Hematopoietic multipotent progenitor cell treated with erythropoietin and hydrocortisone succinate and interleukin-3 and kit ligand, for 15 days (in vitro differentiated cells): ENCODE data around the gene FAM228A.
"Not testable (repeated sequence)": the region's sequence is repeated elsewhere in the genome, so short reads cannot be mapped to it uniquely, and the experiment has no call there.

Experiments
- DNase-seq: peaks from one replicate; pipeline ENCODE4 v3.0.0-alpha.2; 2015; ENCODE audit warnings: low spot score

The FAM228A gene

DNA sequence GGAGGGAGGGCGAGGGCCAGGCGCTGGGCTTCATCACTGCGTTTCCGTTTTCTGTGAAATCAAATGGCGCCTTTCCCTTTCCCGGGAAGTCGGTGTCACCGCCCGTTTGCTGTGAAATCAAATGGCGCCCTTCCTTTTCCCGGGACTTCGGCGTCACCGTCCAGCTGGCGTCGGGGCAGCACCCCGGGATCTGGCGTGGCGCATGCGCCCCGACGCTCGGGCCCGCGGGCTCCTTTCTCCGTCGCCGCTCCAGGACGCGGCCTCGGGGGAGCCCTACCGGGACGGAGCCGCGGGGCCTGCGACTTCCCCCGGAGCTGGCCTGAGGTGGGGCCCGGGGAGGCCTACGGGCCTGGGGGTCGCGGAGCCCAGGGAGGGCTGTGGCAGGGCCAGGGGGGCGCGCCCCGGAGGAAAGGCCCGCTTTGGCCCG lies at the start of gene FAM228A:
Gene FAM228A (plus strand): TSS at position 203 of the 427 bp plus-strand sequence. CDS start 428 bp downstream, outside the sequence.
- no peak for DNase-seq

DNA sequence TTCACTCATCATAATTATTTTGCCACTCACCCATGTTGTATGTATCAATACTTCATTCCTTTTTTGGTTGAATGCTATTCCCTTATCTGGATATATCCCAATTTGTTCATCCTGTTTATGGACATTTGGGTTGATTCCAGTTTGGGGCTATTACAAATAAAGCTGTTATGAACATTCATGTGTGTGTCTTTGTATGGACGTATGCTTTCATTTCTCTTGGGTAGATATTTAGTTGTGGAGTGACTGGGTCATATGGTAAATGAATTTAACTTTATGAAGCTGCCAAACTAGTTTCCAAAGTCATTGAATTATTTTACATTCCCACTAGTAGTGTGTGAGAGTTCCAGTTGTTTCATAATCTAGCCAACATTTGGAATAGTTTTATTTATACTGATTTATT lies 48.9 kb upstream of the FAM228A start:
- no peak for DNase-seq

DNA sequence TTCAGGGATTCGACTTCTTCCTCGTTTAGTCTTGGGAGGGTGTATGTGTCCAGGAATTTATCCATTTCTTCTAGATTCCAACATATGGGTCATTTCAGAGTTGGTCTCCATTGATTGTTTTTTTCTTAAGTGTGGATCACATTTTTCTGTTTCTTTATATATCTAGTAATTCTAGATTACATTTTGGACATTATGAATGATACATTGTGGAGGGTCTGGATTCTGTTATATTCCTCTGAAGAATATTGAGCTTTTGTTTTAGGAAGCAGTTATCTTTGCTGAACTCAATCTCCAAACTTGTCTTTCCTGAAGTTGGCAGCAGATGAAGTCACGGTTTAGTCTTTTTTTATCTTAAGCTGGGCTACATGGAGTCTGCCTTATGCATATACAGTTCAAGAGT lies 42.3 kb upstream of the FAM228A start:
- DNase-seq: no peak

DNA sequence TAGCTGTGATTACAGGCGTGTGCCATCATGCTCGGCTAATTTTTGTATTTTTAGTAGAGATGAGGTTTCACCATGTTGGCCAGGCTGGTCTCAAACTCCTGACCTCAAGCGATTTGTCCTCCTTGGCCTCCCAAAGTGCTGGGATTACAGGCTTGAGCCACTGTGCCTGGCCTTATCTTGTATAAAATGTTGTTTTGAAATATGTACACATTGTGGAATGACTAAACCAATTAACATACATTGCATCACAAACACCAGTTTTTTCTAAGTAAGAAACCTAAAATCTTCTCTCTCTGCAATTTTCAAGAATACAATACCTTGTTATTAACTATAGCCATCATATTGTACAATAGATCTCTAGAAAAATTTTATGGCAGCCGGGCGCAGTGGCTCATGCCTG lies 34.5 kb upstream of the FAM228A start:
- not testable (repeated sequence) for DNase-seq

DNA sequence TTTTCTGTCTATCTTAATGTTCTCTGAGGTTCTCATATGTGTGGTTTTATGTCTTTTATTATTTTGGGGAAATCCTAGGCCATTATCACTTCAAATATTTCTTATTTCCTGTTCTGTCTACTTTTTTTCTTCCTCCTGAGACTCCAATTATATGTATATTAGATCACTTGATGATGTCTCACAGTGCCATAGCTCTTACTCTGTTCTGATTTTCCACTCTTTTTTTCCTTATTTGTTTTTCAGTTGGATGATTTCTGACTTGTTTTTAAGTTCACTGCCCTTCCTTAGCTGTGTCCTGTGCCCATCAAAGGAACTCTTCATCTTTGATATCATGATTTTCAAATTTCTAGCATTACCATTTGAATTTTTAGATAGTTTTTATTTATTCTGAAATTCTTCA lies 27.5 kb upstream of the FAM228A start:
- no peak for DNase-seq

DNA sequence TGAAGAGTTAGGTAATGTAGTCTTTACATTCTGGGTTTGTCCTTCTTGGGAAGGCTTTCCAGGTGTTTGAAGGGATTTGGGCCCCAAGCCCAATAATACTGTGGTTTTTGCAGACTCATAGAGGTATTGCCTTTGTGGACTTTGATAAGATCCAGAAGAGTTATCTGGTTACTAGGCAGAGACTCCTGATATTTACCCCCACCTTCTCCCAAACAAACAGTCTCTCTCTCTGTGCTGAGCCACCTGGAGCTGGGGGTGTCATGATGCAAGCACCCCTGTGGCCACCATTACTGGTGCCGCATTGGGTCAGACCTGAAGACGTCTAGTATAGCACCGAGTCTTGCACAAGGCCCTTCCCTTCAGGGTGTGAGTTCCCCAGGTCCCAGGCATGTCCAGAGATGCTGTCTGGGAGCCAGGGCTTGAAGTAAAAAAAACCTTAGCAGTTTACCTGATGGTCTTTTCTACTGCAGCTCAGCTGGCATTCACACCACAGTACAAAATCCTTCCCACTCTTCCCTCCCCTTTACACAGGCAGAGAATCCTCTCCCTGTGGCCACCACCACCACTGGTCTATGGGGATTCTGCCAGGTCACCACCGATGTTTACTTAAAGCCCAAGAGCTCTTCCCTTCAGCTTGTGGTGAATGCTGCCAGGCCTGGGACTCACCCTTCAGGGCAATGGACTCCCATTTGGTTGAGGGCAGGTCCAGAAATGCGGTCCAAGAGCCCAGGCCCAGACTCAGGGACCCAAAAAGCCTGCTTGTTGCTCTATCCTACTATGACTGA lies 22.2 kb upstream of the FAM228A start:
- no peak for DNase-seq

DNA sequence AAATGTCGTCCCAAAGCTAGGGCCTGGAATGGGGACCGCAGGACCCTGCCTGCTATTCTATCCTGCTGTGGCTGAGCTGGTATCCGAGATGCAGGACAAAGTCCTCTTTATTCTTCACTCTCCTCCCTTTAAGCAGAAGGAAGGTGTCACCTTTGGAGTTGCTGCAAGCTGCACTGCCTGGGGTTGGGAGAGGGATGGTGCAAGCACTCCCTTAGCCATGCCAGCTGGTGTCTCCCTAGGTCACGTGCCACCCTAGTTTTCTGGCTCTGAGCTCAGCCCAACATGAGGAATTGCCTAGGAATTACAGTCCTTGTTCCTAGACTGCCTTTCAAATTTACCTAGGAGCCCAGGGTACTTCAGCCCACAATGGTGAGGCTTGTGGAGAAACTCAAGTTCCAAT lies 21.4 kb upstream of the FAM228A start:
- DNase-seq: no peak

DNA sequence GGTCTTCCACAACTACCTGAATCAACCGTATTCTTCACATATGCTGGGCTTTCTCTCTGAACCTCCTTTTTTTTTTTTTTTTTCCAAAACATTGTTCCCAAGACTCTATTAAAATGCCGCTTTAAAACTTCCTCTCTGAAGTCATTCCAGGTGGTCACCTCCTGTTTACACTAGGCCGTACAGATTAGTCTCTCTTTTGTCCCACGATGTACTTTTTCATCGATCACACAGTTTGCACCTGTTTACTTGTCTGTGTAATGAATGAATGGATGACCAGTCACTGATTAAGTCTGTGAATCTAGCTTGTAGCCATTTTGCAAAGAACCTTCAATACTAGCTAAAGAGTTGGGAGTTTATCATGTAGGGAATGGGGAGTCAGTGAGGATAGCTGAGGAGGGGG lies 16.7 kb upstream of the FAM228A start:
- DNase-seq: no peak

DNA sequence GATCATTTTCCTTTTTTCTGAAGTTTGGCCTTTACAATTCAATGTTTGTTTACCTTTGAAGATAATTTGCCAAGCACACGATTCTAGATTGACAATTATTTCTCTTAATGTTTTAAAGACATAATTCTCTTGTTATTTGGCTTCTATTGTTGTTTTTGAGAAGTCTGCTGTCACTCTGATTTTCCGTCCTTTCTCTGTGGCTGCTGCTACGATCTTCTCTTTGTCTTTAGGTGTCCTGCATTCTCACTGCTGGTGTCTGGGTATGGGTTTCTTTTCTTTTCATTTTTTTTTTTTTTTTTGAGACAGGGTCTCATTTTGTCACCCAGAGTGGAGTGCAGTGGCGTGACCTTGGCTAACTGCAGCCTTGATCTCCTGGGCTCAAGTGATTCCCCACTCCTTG lies 15.1 kb upstream of the FAM228A start:
- no peak for DNase-seq

DNA sequence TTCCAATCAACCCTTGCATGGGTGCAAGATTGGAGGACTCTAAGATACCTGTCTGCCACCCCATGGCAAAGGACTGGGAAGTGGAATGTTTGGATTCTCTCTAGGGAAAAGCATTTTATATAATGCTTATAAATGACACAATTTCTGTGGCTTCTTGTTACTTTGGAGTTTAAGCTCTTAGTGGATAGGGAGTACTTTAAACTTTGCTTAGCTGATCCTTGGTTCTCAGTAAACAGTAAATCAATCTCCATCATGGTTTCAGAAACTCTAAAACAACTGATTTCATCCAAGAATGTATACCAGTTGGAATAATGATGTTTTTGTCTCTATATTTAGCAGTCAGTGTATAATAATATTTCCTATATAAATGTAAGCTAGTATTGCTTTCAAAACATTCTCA lies 14.1 kb upstream of the FAM228A start:
- DNase-seq: no peak

DNA sequence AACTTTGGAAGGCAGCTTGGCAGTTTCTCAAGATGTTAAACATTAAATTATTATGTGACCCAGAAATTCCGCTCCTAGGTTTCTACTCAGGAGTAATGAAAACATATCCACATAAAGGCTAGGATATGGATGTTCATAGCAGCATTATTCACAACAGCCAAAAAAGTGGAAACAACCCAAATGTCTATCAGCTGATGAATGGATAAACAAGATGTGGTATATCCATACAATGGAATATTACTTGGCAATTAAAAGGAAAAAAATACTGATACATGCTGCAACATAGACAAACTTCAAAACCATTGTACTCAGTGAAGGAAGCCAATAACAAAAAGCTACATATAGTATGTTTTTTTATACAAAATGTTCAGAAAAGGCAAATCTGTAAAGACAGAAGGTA lies 12.4 kb upstream of the FAM228A start:
- no peak for DNase-seq

DNA sequence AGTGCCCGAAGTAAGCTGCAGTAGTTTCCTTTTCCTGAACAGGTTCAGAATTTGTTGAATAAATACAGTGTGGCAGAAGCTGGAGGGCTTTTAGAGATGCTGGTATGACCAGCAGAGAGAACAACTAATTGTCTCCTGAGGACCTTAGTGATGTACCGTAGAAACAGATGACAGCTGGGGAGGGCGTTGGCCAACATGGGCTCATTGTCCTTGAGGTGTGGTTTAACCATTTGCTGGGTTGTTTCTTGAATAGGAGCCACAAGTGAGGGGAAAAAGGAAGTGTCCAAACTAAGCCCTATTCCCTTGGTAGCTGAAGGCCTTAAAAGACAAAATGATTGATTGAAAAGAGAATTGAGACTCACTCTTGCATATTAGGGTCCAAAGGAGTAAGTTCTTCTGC lies 11.7 kb upstream of the FAM228A start:
- no peak for DNase-seq

DNA sequence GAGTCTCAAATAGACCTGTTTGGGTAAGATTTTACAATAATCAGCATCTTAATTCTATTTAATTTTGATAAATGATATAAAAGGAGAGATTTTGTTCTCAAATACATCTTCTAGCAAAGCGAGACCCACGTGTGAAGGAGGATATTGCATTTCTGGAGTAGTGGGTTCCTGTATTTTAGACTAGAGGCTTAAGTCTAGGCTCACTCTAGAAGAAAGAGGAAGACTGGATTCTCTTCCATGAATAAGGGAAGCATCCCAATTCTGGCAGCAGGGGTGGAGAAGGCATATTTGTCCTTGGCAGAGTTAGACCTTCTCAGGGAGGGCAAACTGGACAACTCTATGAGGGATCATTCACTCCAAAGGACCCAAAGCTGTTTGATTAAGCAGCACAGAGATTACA lies 11.3 kb upstream of the FAM228A start:
- DNase-seq: no peak

DNA sequence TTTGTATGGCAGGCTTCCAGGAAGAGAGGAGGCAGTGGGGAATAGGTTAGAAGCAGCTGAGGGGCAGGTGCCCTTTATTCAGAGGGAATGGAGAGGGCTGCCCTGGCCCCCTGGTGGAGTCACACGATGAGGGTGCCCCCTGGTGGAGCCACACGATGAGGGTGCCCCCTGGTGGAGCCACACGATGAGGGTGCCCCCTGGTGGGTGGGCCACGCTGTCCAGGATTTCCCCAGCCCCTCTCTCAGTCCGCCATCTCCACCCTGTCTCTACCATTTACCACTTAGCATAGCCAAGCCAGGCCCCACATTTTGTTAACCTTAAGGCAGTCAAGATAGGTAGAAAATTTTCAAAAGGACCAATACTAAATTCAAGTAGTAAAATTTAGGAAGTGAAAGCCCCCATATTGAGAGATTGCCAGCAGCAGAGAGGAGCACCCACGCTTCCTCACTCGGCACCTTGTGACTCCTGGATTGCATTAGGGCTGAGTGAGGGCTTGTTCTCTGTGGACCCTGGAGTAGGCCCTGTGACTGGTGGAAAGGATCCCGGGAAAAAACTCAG lies 10.4 kb upstream of the FAM228A start:
- DNase-seq: peak; percentile 9

DNA sequence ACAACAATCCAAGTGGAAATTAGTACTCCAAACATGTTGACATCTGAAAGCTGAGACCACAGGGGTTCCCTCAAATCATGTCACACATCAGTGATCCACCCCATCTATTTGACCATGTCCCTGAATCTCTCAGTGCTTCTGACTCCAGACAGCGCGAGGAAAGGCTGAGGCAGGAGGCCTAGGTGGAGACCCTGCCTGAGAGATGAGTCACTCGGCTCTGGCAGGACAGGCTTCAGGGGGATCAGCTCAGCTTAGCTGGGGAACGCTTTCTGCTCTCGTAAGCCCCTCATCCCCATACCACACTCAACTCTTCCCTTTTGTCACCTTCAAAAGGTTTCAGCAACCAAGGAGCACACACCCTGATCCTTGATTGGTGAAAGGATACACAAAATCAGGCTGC lies 5.8 kb upstream of the FAM228A start:
- no peak for DNase-seq

DNA sequence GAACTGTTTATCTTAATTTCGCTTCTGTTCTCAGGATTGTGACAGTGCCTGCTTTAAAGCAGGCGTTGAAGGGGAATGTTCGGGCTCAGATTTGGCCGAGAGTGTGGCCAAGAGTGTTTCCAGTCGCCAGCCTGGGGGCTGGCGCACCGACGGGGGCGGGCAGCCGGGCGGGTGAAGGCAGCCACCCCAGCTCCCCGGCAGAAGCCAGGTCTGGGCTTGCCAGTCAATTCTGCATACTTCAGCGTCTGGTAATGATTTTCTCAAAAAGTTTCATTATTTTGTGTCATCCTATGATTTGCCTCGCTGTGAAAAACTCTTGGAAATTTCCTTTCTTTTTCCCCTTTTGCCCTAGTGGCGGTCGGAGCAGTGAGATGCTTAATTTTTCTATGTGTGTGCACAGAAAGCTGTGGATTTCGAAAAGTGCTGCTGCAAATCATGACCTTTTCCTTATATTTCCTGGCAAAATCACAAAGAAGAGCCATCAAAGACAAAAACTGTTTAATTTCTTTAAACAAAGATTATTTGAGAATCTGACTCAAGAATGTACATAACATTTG lies 856 bp downstream of the FAM228A start:
- DNase-seq: no peak

DNA sequence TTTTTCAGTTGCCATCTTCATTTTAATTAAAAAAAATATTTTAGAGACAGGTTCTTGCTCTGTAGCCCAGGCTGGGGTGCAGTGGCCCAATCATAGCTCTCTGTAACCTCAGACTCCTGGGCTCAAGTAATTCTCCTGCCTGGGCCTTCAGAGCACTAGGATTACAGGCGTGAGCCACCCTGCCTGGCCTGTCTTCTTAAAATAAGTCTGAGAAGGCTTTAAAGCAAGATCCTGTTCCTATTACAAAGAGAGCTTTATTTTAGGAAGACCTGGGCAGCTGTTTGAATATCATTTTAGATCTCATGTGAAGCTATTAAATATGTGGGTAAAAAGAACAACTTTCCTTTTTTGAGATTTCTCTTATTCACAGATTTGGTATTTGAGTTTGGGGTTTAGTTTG lies 1.5 kb downstream of the FAM228A start:
- DNase-seq: no peak

DNA sequence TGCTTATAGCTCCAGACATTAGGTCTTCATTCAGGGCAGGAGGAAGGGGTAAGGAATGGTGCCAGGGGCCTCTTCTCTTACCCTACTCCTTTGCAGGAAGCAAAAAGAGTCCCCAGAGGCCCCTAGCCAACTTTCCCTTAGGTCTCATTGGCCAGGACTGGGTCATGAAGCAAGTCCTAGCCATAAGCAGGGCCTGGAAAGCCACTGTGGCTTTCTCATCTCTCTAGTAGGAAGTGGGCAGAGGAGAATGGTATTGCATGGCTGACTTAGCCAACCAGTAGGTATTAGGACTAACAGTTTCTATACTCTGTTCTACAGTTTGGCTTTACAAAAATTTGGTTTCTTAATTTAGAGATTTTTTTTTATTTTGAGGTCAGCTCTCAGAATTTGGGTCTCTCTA lies 4.8 kb downstream of the FAM228A start:
- DNase-seq: no peak

DNA sequence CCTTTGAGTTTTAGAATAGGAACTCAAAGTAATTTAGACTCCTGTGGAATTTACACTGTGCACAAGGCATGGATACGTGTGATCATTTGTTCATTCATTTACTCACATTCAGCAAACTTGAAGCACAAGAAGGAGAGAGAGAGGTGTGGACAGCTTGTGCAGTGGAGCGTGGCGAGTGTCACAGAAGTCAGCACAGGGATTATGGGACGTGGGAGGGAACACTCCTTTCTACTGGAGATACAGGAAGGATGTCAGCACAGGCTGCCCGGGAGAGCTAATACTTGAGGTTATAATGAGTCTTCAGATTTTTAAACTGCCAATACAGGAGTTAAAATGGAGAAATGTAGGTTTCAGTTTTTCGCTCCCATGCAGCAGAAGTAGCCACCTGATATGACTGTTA lies 7.0 kb downstream of the FAM228A start:
- no peak for DNase-seq

DNA sequence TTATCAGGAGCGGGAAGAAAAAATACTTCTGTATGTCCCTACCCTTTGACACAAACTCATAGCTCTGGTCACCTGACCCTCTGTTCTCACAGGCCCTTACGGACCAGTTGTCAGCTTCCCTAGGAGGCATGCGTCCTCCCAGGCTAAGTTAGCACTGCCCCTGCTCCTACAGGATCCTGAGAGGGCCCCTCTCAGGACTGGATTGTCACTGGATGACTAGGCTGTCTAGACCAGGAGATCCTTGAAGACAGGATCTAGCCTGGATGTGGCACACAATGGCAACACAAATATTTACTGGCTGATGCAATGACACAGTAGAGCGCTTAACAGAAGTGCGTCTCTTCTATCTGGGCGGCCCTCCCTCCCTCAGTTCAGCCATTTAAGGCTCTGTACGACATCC lies 7.7 kb downstream of the FAM228A start:
- no peak for DNase-seq

DNA sequence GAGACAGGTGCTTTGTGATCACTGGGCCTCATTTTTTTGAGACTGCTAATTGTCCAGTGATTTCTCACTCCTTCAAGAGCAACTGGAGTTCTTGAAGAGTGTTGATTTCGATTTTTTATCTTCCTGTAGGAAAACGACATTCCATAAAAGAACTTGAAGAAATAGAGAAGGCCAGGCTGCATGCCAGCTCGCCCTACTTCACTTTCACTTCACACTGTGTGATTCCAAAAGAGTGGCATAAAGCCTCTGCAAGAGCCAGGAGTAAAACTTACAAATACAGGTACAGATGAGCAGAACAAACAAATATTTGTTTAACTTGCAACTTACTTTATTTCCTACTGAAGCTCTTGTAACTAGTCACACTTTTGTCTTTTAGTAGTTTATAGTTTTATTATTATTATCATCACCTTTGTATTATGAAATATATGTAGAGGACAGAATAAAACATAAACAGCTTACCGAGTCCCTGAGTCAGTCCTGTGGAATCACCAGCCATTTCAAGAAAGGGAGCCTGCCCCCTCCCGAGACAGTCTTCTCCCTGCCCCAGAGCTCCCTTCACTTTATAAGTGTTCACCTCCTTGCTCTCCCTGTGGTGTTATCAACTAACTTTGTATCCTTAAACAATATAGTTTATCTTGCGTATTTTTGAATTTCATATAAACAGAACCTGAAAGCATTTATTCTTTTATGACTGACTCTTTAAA lies 8.7 kb downstream of the FAM228A start:
- DNase-seq: no peak

DNA sequence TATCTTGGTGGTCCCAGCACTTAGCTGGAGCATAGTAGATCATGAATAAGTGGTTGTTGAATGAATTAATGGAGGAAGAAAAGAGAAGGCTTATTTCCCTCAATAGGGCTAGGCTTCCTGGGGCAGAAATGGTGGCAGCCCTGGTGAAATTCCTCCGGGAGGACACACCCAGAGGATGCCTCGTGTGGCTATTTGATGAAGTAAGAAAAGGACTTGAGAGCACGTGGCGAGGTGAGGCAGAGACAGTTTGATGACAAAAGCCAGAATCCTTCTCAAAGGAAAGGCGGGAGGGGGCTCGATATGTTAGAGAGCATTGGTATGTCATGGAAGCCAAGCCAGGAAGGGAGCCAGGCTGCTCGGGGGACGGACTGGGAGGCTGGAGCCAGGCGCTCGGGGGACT lies 14.7 kb downstream of the FAM228A start:
- no peak for DNase-seq

DNA sequence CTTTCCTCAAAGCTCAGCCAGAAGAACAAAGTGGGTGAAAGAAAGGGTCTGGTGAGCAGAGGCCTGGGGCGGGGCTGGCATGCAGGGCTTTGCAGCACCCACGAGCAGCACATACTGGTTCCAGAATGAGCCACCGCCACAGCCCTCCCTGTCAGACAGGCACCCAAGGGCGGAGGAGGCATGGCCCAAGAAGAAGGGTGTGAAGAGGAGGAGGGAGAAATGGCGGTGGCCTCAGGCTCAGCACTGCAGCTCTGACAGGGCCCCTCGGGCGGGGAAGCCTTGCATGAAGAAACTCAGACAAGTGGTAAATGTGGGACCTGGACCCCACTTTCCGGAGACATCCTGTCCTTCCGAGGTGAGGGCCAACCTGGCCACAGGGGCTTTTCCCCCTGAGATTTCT lies 15.7 kb downstream of the FAM228A start:
- no peak for DNase-seq
